Cardiac muscle cell (in vitro differentiated cells and primary cell): ENCODE measurements around the gene TRIO. TPM values are rescaled to one million over a fixed set of nuclear protein-coding genes. Genes with fewer than 3 reads are reported as not detected.

Experiments
- DNase-seq, 2 donors: peaks; one replicate each; pipeline versions ENCODE4 v3.0.0 to v3.0.0-alpha.2; 2010 to 2017; ENCODE audit warnings: low read depth in 1 of 2, low spot score in 1 of 2
- H3K27ac ChIP-seq: fragments of 200-600 bp; sonication (generic); 2 replicates; pipeline ENCODE4 v1.5.1; 2016
- H3K27me3 ChIP-seq: fragments of 200-600 bp; sonication (generic); 2 replicates; pipeline ENCODE4 v1.6.0; 2016; ENCODE audit warnings: control low read depth
- H3K36me3 ChIP-seq: fragments of 200-600 bp; sonication (generic); 2 replicates; pipeline ENCODE4 v1.5.1; 2016; ENCODE audit warnings: control low read depth
- H3K4me1 ChIP-seq: fragments of 200-600 bp; sonication (generic); 2 replicates; pipeline ENCODE4 v1.8.1; 2017; ENCODE audit warnings: low read depth, mild to moderate bottlenecking, mixed run types
- H3K4me3 ChIP-seq: fragments of 200-600 bp; sonication (generic); 2 replicates; pipeline ENCODE4 v1.5.1; 2016; ENCODE audit warnings: mild to moderate bottlenecking
- H3K9me3 ChIP-seq: fragments of 200-600 bp; sonication (generic); 2 replicates; pipeline ENCODE4 v1.5.1; 2017; ENCODE audit warnings: low read depth, mild to moderate bottlenecking, control low read depth
- polyA plus RNA-seq: library from polyadenylated mRNA; unstranded; fragments of >200 nt; fragmentation: Nextera tagmentation; extraction: Ambion mirVana; gene quantifications from 2 replicates; pipeline ENCODE4 v1.2.1, GENCODE V29; 2016
- total RNA-seq: library from RNA; depleted of rRNA; stranded (reverse); fragments of >200 nt; gene quantifications from 2 replicates; pipeline ENCODE4 v1.2.3, GENCODE V29; 2016
- TF ChIP-seq, protein P1 (sequence below): IDR thresholded peaks from 2 replicates; pipeline ENCODE4 v1.5.1; 2012; ENCODE audit warnings: low read depth, mild to moderate bottlenecking, low read length

TRIO gene
- total and polyA plus RNA-seq, 2 experiments from 2014 or later, result 15.5 to 104 TPM

DNA sequence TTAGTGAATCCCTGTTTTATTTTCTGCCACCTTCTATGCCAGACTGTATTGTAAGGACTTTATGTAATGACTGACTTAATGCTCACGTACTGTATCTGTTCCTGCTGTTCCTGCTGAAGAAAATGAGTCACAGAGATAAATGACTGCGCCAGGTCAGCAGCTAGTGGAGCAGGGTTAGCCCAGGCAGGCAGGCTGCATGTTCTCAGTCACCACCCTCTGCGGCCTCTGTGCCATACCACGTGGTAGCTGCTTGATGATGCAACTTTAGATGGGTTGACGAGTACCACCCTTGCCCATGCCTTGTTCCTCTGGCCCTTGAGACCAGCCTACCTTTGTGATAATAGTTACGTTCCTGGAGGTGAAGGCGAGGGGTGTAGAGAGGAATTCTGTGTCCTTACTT is 161.9 kb downstream of the TRIO start:
- DNase-seq, result peak in 1 of 2 donors; percentile 86
- no peak overlapping the region for H3K4me3 ChIP-seq
- peaks cover 8% of the 10 kb centered on the region for H3K4me1 ChIP-seq

DNA sequence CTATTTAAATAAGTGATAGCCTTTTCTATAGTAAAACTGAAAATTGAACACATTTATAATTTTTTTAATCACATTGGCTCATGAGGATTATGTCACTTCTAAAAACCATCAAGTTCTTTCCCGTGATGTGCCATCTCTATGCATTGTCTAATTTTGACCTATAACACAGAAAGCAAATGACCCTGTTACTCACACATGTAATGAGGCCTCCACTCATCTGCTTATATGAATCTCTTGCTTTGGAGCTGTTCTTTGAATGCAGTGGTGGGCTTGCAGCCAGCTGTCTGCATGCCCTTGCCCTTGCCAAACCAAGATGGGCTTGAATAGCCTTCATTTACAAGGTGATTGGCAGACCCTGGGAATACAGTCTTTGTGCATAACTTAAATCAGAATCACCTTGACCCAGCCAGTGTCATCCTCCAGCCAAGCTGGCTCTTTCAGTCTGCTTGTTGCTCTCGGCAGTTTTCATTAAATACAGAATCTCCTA is 163.2 kb downstream of the TRIO start:
- Histone ChIP-seq H3K27ac (no peak overlapping the region), H3K4me1 (peaks cover 9% of the 10 kb centered on the region), H3K36me3 (peaks cover 7% of the 10 kb centered on the region), H3K9me3 (no peaks in the 10 kb centered on the region), H3K27me3 (no peaks in the 10 kb centered on the region), H3K4me3 (no peak overlapping the region)
- no peak for DNase-seq
- TF ChIP-seq, protein P1, sequence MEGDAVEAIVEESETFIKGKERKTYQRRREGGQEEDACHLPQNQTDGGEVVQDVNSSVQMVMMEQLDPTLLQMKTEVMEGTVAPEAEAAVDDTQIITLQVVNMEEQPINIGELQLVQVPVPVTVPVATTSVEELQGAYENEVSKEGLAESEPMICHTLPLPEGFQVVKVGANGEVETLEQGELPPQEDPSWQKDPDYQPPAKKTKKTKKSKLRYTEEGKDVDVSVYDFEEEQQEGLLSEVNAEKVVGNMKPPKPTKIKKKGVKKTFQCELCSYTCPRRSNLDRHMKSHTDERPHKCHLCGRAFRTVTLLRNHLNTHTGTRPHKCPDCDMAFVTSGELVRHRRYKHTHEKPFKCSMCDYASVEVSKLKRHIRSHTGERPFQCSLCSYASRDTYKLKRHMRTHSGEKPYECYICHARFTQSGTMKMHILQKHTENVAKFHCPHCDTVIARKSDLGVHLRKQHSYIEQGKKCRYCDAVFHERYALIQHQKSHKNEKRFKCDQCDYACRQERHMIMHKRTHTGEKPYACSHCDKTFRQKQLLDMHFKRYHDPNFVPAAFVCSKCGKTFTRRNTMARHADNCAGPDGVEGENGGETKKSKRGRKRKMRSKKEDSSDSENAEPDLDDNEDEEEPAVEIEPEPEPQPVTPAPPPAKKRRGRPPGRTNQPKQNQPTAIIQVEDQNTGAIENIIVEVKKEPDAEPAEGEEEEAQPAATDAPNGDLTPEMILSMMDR, result no peak

More for the DNA sequence above, 161.9 kb downstream of the TRIO start:
- no peaks in the 10 kb centered on the region for H3K9me3 ChIP-seq
- peaks cover 7% of the 10 kb centered on the region for H3K36me3 ChIP-seq
- H3K27ac ChIP-seq, result peak overlapping the region; percentile 32
- TF ChIP-seq, protein P1, result no peak
- H3K27me3 ChIP-seq, result no peaks in the 10 kb centered on the region

DNA sequence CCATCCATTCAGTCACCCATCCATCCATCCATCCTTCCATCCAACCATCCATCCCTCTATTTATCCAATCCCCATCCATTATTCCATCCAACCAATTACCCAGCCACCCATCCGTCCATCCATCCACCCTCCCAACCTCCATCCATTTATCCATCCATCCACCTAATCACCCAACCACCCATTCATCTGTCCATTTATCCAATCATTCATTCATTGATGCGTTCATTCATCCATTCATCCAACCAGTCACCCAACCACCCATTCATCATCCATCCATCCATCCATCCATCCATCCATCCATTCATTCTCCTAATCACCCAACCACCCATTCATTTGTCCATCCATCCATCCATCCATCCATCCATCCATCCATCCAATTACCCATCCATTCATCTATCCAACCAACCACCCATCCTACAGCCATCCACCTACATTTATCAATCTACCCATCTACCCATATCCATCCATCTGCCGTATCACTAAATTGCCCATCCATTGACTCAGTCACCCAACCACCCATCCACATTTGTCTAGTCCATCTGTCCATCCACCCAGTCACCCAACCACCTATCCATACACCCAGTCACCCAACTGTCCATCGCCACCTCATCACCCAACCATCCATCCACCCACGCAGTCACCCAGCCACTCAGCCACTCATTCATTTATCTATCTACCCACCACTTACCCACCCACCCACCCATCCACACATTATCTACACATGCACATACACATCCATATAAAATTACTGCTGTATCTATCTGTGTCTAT is 165.4 kb downstream of the TRIO start:
- TF ChIP-seq, protein P1, result no peak
- H3K36me3 ChIP-seq, result peaks cover 7% of the 10 kb centered on the region
- no peak for DNase-seq

DNA sequence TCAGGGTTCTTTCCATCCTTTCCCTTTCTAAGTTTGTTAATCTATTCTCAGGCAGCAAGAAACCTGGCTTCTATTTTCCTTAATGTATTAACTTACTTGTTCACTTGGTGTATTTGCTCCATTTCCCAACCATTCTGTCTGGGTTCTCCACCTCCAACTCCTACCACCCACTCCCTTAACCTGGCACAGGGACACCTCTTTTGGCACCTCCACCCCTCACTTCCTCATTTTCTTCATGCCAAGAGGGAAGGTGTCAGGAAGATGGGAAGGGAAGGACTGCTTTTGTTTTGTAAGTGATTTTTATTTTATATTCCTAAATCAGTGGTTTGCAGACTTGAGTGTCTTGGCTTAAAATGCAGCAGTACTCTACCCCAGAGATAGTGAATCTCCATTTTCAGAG is 166.1 kb downstream of the TRIO start:
- no peak for DNase-seq
- Histone ChIP-seq H3K9me3 (no peaks in the 10 kb centered on the region), H3K4me1 (peaks cover 18% of the 10 kb centered on the region), H3K36me3 (peaks cover 7% of the 10 kb centered on the region), H3K27me3 (no peaks in the 10 kb centered on the region), H3K4me3 (no peak overlapping the region), H3K27ac (no peak overlapping the region)
- TF ChIP-seq, protein P1, result no peak

More for the DNA sequence above, 165.4 kb downstream of the TRIO start:
- Histone ChIP-seq H3K27me3 (no peaks in the 10 kb centered on the region), H3K4me1 (peaks cover 18% of the 10 kb centered on the region), H3K27ac (no peak overlapping the region), H3K9me3 (no peaks in the 10 kb centered on the region), H3K4me3 (no peak overlapping the region)

DNA sequence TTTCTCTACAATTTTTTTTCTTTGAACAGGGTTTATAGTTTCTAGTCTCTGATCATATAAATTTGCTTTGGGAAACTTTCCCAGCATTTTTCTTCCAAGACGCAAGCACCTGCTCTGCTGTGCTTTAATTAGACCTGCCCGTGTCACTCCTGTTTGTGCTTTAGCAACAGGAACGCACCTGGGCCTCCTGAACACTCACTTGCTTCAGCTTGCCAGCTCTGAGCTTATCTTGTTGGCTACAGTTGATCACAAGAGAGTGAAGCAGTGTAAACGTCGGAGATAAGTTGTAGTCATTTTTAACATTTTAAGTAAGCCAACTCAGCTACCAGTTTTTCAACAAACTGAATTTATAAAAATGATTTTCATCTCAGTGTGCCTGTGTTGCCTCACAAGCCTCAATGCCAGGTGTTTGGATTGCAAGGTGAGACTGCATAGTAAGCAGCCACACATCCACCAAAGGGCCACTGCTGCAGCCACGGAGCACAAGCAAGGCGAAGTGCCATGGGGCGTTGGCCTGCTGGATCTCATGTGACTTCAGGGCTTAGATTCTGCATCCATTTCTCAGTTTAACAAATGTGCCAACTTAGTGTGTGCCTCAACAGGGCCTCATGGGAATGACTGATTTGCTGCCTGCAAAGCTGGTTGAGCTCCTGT is 166.9 kb downstream of the TRIO start:
- no peak for DNase-seq
- Histone ChIP-seq H3K36me3 (peaks cover 4% of the 10 kb centered on the region), H3K4me1 (peaks cover 18% of the 10 kb centered on the region), H3K27me3 (no peaks in the 10 kb centered on the region), H3K9me3 (no peaks in the 10 kb centered on the region), H3K4me3 (no peak overlapping the region), H3K27ac (peak overlapping the region; percentile 60)
- TF ChIP-seq, protein P1, result no peak
